HG03469 (cell line): ENCODE data around the gene DUSP2.

Experiments used
- ATAC-seq: cut with Tn5 transposase; IDR thresholded peaks from one replicate; pipeline ENCODE4 v1.9.1; 2021; ENCODE audit warnings: mild to moderate bottlenecking, moderate library complexity, moderate number of reproducible peaks; ENCODE audit not compliant: unreplicated experiment

The DUSP2 gene

GRCh38 chr2:96145036-96145847 is at the start of gene DUSP2:
Gene DUSP2, minus strand, starts transcription at chr2:96145440. Its CDS starts 86 bp downstream, at chr2:96145354.
- peak; percentile 34 for ATAC-seq

GRCh38 chr2:96191937-96192670 is 46.9 kb upstream of the DUSP2 start:
- no peak for ATAC-seq

- no peak for ATAC-seq
Observed at GRCh38 chr2:96188821-96189526, 43.7 kb upstream of the DUSP2 start.

- no peak for ATAC-seq
Observed at GRCh38 chr2:96186562-96186961, 41.3 kb upstream of the DUSP2 start.

- no peak for ATAC-seq
Observed at GRCh38 chr2:96185516-96185915, 40.3 kb upstream of the DUSP2 start.

- ATAC-seq = no peak
Observed at GRCh38 chr2:96184989-96185388, 39.7 kb upstream of the DUSP2 start.

- no peak for ATAC-seq
Observed at GRCh38 chr2:96184188-96184587, 38.9 kb upstream of the DUSP2 start.

- ATAC-seq = no peak
Observed at GRCh38 chr2:96181529-96181928, 36.3 kb upstream of the DUSP2 start.

- ATAC-seq = no peak
Observed at GRCh38 chr2:96180521-96180920, 35.3 kb upstream of the DUSP2 start.

GRCh38 chr2:96180002-96180401 is 34.8 kb upstream of the DUSP2 start:
- ATAC-seq = no peak

- ATAC-seq = no peak
Observed at GRCh38 chr2:96176661-96177060, 31.4 kb upstream of the DUSP2 start.

- ATAC-seq = no peak
Observed at GRCh38 chr2:96175951-96176350, 30.7 kb upstream of the DUSP2 start.

- peak; percentile 55 for ATAC-seq
Observed at GRCh38 chr2:96174251-96175144, 29.3 kb upstream of the DUSP2 start.

- ATAC-seq = no peak
Observed at GRCh38 chr2:96171831-96172230, 26.6 kb upstream of the DUSP2 start.

GRCh38 chr2:96170626-96171025 is 25.4 kb upstream of the DUSP2 start:
- no peak for ATAC-seq

GRCh38 chr2:96169868-96170507 is 24.7 kb upstream of the DUSP2 start:
- no peak for ATAC-seq

GRCh38 chr2:96167407-96168013 is 22.3 kb upstream of the DUSP2 start:
- no peak for ATAC-seq

- peak; percentile 73 for ATAC-seq
Observed at GRCh38 chr2:96164459-96165184, 19.4 kb upstream of the DUSP2 start.
